Transverse colon (tissue), 1 donor: ENCODE results near the gene SLC43A3.

ENCODE experiments used
- EP300 ChIP-seq: sonication (generic); formaldehyde crosslinking; IDR thresholded peaks from one replicate; pipeline ENCODE4 v1.6.1; 2017; ENCODE audit warnings: antibody characterized with exemption, low read depth
- POLR2A ChIP-seq: fragments of 450-650 bp; IDR thresholded peaks from one replicate; pipeline ENCODE4 v1.6.1; 2016; ENCODE audit warnings: antibody characterized with exemption, mild to moderate bottlenecking, moderate library complexity

DNA sequence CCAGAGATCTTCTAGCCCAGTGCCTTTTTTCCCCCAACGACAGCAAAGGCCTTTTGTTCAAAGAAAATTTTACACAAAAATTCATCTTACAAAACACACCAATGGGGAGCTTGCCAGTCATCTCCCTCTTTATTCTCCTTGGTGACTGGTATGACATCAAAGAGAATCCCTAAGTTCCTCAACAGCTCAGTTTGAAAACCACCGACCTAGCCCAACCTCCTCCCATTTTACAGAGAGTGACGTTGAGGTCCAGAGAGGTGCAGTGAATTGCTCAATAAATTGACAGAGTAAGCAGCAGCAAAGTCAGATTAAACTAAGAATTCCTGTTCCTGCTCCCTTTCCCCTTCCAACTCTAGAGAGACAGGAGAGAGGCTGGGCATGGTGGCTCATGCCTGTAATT is 7.8 kb downstream of the SLC43A3 start:
- TF ChIP-seq EP300 (no peak), POLR2A (no peak)
